Omental fat pad (tissue), 4 donors: ENCODE data around the gene NR2C2. TPM values are rescaled to one million over a fixed set of nuclear protein-coding genes. Genes with fewer than 3 reads are reported as not detected.

ENCODE experiments used
- ATAC-seq: fragments of 150-250 bp; one replicate; pipeline ENCODE4 v1.9.1; 2016; ENCODE audit warnings: mild to moderate bottlenecking, moderate library complexity; ENCODE audit not compliant: low FRiP score
- DNase-seq: peaks from one replicate; pipeline ENCODE4 v3.0.0-alpha.2; 2019; ENCODE audit warnings: low spot score
- CTCF ChIP-seq, 3 donors: fragments of 450-650 bp; IDR thresholded peaks; one replicate each; pipeline ENCODE4 v1.5.1; 2016 to 2017; ENCODE audit warnings: antibody characterized with exemption in 3 of 3, mild to moderate bottlenecking in 3 of 3, moderate library complexity in 2 of 3
- total RNA-seq, 4 donors: library from RNA; depleted of rRNA; stranded (reverse); fragments of >200 nt; gene quantifications; one replicate each; pipeline ENCODE4 v1.1.0, GENCODE V29; 2016

The NR2C2 gene
- total RNA-seq, 4 donors from 2014 or later, result 25.8 to 45.1 (median 37.8) TPM

DNA sequence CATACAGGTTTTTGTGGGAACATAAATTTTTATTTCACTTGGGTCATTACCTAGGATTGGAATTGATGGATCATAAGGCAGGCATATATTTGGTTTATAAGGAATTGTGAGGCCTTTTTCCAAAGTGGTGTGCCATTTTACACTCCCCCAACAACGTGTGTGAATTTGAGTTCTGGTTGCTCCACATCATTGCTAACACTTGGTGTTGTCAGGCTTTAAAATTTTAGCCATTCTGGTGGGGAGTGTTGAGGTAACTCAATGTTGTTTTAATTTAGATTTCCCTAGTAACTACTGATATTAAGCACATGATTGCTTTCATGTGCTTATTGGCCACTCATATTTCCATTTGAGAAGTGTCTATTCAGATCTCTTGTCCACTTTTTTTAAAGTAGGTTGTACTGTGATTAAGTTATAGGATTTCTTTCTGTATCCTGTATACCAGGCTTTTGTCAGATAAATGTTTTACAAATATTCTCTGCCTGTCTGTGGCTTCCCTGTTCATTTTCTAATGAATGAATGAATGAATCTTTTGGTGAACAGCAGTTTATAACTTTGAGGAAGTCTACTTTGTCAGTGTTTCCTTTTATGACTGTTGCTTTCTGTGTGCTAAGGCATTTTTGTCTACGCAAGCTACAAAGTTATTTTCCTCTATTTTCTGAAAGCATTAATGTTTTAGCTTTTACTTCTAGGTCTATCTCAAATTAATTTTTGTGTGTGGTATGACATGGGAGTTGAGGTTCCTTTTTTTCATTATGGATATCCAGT, 17.9 kb upstream of the NR2C2 start:
- ATAC-seq (no peak), DNase-seq (no peak)
- TF ChIP-seq CTCF (IDR thresholded peaks at IDR 0.05), result no peak

DNA sequence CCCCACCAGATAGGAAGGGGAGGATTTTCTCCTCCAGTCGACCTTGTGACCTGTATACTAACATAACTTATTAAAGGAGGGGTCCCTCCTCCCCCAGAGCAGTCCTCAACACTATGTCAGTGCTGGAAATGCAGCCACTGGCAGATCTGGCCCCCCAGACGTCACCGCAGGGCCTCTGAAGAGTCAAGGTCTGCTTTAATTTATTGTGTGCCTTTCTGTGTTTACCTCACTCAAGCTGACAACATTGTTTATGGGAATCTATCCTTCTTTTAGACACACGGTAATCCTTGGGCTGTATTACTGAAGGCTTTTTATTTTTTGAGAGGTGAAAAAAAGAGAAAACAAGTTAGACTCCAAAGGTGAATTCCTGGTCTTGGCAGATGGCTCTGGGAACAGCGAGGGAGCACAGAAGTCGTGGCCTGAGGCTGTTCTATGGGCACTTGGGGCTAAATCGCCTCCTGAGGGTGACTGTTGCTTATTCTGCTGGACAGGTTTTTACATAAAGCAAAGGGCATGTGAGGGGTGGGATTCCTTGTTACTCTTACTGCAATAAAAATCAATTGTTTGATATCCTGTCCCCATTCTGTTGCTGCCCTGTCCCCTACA, 13.5 kb upstream of the NR2C2 start:
- ATAC-seq (no peak), DNase-seq (no peak)
- TF ChIP-seq CTCF (IDR thresholded peaks at IDR 0.05), result no peak

- TF ChIP-seq CTCF (IDR thresholded peaks at IDR 0.05), result no peak
- no peak for DNase-seq
- no peak for ATAC-seq
Measured at GRCh38 chr3:14935592-14936345, 11.6 kb upstream of the NR2C2 start.

- no peak for ATAC-seq
- DNase-seq, result no peak
- no peak for TF ChIP-seq CTCF (IDR thresholded peaks at IDR 0.05)
Measured at GRCh38 chr3:14938954-14939353, 8.4 kb upstream of the NR2C2 start.

GRCh38 chr3:14941871-14942270, 5.5 kb upstream of the NR2C2 start:
- TF ChIP-seq CTCF (IDR thresholded peaks at IDR 0.05), result no peak
- no peak for DNase-seq
- ATAC-seq, result no peak

DNA sequence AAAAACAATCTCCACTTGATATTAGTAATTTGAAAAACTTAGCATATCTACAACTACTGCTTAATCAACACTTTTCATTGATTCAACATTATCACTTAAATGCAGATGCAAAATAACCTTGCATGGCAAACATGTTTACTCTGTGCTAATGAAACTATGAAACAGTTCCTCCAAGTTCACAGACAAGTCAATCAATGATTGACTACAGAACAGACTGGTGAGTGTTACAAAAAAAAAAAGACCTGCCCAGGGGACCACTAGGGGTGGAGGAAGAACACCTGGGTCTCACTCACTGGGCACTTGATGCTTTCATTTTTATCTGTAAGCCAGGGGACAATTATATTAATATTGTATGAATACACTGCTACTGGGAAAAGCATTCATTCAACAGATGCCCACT, 4.3 kb upstream of the NR2C2 start:
- DNase-seq (no peak), ATAC-seq (no peak)
- TF ChIP-seq CTCF (IDR thresholded peaks at IDR 0.05), result no peak
